Activated CD4-positive, alpha-beta T cell treated with anti-CD3 and anti-CD28 coated beads, Interleukin-2, amount 10 ng/mL, durations not matched to agents 24 days and 14 days (primary cell): Measurements from ENCODE around the gene PYROXD2. TPM values are rescaled to one million over a fixed set of nuclear protein-coding genes. Genes with fewer than 3 reads are reported as not detected.

Experiments
- DNase-seq: peaks from one replicate; pipeline ENCODE4 v3.0.0; 2022
- H3K27ac Mint-ChIP-seq: one replicate; pipeline ENCODE4 v1.8.0; 2022; ENCODE audit warnings: mild to moderate bottlenecking, mixed read lengths
- H3K27me3 Mint-ChIP-seq: one replicate; pipeline ENCODE4 v1.8.0; 2022; ENCODE audit warnings: mixed read lengths
- H3K36me3 Mint-ChIP-seq: one replicate; pipeline ENCODE4 v1.8.0; 2022; ENCODE audit warnings: low read depth, mild to moderate bottlenecking, mixed read lengths
- H3K4me1 Mint-ChIP-seq: one replicate; pipeline ENCODE4 v1.8.0; 2021; ENCODE audit warnings: mixed read lengths
- H3K4me3 Mint-ChIP-seq: one replicate; pipeline ENCODE4 v1.8.0; 2022; ENCODE audit warnings: mild to moderate bottlenecking, moderate library complexity, mixed read lengths
- H3K9me3 Mint-ChIP-seq: one replicate; pipeline ENCODE4 v1.8.0; 2021; ENCODE audit warnings: mixed read lengths
- intact Hi-C: fragments of 100-400 bp; cut with micrococcal nuclease; formaldehyde crosslinking; loops from one replicate; pipeline ENCODE4 v1.15.1; 2023
- total RNA-seq: library from RNA; stranded (reverse); gene quantifications from 2 replicates; pipeline ENCODE4 v1.2.3, GENCODE V29; 2022

Gene PYROXD2
- total RNA-seq, 1 donor from 2014 or later: 2.3 TPM

- intact Hi-C loops: no loop called here
- Mint-ChIP-seq H3K36me3 (peaks cover 28% of the 10 kb centered on the region), H3K4me1 (no peaks in the 10 kb centered on the region), H3K27ac (no peak overlapping the region), H3K4me3 (no peak overlapping the region), H3K9me3 (peaks cover 3% of the 10 kb centered on the region), H3K27me3 (no peaks in the 10 kb centered on the region)
- no peak for DNase-seq
Observed at GRCh38 chr10:98427011-98427515, 12.1 kb upstream of the PYROXD2 start.

DNA sequence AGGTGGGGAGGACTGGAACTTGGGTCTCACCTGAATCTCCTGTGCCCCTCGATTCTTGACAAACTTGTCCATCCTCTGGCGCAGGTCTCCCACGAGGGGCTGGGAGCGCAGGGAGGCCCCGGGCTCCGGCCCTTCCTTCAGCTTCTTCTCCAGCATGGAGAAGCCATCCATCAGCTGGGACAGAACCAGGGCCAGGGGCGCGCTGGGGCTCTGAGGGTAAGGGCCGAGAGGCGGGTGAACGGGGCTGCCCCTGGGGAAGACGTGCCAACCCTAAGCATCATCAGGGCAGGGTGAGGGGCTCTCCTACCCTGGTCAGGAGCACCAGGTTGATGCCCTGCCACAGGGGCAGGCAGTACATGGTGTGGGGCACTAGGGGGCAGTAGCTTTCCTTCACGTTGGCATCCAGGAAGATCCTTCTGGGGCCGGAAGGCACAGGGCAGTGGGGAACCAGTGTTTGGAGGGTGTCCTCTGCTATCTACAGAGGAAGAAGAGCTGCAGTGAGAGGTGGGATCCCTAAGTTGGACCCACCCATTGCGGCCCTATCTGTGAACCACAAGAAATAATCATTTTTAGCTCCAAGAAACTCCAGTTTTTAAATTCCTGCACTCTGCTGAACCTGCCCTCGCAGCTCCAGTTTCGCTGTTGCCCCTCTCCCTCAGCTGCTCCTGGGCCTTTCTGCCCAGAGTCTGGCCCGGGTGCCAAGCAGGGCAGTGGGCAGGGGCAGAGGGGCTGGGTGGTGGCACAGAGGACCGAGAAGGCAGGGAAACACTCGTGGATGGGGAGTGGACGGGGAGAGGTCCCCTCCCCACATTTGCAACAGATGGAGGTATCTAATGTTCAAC is 10.8 kb upstream of the PYROXD2 start:
- peak; percentile 80 for DNase-seq
- Mint-ChIP-seq H3K36me3 (peaks cover 17% of the 10 kb centered on the region), H3K9me3 (no peaks in the 10 kb centered on the region), H3K27ac (no peak overlapping the region), H3K4me1 (no peaks in the 10 kb centered on the region), H3K27me3 (no peaks in the 10 kb centered on the region), H3K4me3 (no peak overlapping the region)
- intact Hi-C loops: no loop called here

DNA sequence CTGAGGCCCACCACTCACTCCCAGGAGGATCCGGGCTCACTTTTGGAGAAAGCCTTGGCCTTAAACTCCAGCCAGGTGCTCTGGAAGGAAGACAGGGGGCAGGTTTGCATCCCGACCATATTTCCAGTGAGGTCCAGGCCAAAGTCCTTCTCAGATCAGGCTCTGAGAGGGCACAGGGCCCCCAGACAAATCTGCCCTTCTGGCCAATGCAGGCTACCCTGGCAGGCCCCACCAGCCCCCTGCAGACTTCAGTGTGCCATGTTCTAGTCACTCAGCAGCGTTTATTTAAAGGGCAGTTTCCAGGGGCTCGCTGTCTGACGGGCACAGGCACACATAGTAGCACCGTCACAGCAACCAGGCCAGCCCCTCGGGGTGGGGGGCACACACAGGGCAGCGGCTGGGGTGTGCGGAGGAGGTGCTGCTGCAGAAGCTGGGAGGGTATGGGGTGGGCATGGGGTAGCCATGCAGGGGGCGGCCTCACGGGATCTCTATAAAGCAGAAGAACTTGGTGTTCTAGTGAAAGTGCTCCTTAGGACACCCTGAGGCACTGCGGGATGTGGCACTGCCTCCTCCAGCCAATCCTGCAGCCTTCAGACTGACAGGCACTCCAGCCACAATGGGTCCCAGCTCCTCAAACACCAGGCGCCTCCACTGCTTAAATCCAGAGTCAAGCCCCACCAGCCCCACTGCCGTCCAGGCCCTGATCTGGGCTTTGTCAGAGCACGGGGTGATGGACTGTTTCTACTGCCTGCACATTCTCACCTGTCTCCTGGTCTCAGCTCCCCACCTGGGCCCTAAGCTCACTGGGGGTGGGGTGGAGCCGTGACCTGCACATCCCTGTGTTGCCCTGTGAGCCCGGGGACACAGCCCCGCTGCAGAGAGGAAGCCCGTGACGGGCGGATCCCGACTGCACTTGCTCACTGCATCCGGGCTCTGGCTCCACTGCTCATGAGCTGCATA is 9.6 kb upstream of the PYROXD2 start:
- Mint-ChIP-seq H3K9me3 (no peaks in the 10 kb centered on the region), H3K4me3 (no peak overlapping the region), H3K4me1 (no peaks in the 10 kb centered on the region), H3K27me3 (no peaks in the 10 kb centered on the region), H3K36me3 (peaks cover 14% of the 10 kb centered on the region), H3K27ac (no peak overlapping the region)
- DNase-seq: no peak
- intact Hi-C loops: no loop called here

DNA sequence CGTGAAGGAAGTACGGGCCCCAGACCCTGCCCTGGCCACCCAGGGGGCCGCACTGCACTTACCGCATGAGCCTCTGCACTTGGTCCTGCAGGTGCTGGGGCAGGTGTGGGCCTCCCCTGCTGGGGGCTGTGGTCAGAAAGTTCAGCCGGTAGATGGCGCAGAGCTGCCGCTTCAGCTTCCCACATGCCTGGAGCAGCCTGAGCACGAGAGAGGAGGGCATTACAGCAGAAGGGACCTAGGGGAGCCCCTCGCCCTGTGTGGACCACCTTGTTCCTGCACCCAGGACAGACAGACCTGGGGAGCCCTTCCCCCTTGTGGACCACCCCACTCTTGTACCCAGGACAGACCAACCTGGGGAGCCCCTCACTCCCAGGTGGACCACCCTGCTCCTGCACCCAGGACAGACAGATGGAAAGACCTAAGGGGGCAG is 8.7 kb upstream of the PYROXD2 start:
- Mint-ChIP-seq H3K27me3 (no peaks in the 10 kb centered on the region), H3K36me3 (peaks cover 19% of the 10 kb centered on the region), H3K4me1 (no peaks in the 10 kb centered on the region), H3K9me3 (no peaks in the 10 kb centered on the region), H3K4me3 (no peak overlapping the region), H3K27ac (no peak overlapping the region)
- intact Hi-C loops: no loop called here
- DNase-seq: no peak

GRCh38 chr10:98422182-98422581 is 7.2 kb upstream of the PYROXD2 start:
- intact Hi-C loops: no loop called here
- Mint-ChIP-seq H3K4me3 (no peak overlapping the region), H3K27ac (no peak overlapping the region), H3K4me1 (no peaks in the 10 kb centered on the region), H3K9me3 (no peaks in the 10 kb centered on the region), H3K36me3 (peaks cover 18% of the 10 kb centered on the region), H3K27me3 (no peaks in the 10 kb centered on the region)
- DNase-seq: no peak

- DNase-seq: no peak
- no peaks in the 10 kb centered on the region for H3K9me3 Mint-ChIP-seq
- H3K27ac Mint-ChIP-seq: no peak overlapping the region
- no peak overlapping the region for H3K4me3 Mint-ChIP-seq
- no peaks in the 10 kb centered on the region for H3K27me3 Mint-ChIP-seq
- peaks cover 18% of the 10 kb centered on the region for H3K36me3 Mint-ChIP-seq
- intact Hi-C loops: no loop called here
- H3K4me1 Mint-ChIP-seq: no peaks in the 10 kb centered on the region
Observed at GRCh38 chr10:98420786-98421185, 5.8 kb upstream of the PYROXD2 start.

DNA sequence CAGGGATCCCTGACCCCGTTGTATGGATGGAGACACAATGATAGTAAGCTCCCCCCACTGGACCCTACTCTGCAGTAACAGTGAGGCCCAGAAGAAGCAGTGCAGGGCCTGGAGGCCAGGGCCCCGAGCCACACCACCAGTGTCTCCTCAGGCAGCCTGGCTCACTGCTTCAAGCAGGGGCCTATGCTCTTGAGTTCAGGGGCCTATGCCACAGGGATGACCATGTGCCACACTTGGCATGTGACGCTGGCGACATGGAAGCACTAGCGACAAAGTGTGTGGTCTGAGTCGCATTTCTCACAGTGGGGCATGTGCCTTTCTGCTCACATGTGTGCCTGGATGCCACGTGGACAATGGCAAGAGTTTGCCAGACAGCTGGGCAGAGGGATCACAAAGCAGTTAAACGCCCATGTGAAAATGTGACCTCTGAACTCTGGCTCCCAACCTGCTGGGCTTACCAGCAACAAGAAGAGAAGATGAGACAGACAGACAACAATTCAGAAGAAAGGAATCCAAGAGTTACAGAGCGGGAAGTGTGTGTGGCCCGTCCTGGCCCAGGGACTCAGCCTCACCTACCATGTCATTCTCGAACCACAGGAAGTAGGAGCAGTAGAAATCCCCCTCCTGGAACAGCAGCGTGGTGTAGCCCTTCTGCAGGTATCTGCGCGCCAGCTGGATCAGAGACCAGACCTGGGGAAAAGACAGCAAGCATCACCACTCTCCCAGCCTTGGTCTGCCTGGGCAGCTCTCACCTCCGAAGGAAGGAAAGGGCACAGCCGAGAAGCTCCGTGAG is 4.7 kb upstream of the PYROXD2 start:
- Mint-ChIP-seq H3K36me3 (peaks cover 20% of the 10 kb centered on the region), H3K27me3 (no peaks in the 10 kb centered on the region), H3K4me3 (no peak overlapping the region), H3K27ac (no peak overlapping the region), H3K9me3 (no peaks in the 10 kb centered on the region), H3K4me1 (peaks cover 6% of the 10 kb centered on the region)
- intact Hi-C loops: no loop called here
- DNase-seq: no peak

GRCh38 chr10:98418665-98419468 is 3.9 kb upstream of the PYROXD2 start:
- H3K4me1 Mint-ChIP-seq: peaks cover 10% of the 10 kb centered on the region
- H3K36me3 Mint-ChIP-seq: peaks cover 18% of the 10 kb centered on the region
- H3K9me3 Mint-ChIP-seq: no peaks in the 10 kb centered on the region
- H3K4me3 Mint-ChIP-seq: no peak overlapping the region
- no peaks in the 10 kb centered on the region for H3K27me3 Mint-ChIP-seq
- no peak overlapping the region for H3K27ac Mint-ChIP-seq
- DNase-seq: no peak
- intact Hi-C loops: no loop called here

- H3K27ac Mint-ChIP-seq: no peak overlapping the region
- no peak overlapping the region for H3K4me3 Mint-ChIP-seq
- no peaks in the 10 kb centered on the region for H3K9me3 Mint-ChIP-seq
- no peaks in the 10 kb centered on the region for H3K27me3 Mint-ChIP-seq
- intact Hi-C loops: no loop called here
- peaks cover 16% of the 10 kb centered on the region for H3K36me3 Mint-ChIP-seq
- peaks cover 10% of the 10 kb centered on the region for H3K4me1 Mint-ChIP-seq
- DNase-seq: no peak
Observed at GRCh38 chr10:98417973-98418664, 3.1 kb upstream of the PYROXD2 start.

DNA sequence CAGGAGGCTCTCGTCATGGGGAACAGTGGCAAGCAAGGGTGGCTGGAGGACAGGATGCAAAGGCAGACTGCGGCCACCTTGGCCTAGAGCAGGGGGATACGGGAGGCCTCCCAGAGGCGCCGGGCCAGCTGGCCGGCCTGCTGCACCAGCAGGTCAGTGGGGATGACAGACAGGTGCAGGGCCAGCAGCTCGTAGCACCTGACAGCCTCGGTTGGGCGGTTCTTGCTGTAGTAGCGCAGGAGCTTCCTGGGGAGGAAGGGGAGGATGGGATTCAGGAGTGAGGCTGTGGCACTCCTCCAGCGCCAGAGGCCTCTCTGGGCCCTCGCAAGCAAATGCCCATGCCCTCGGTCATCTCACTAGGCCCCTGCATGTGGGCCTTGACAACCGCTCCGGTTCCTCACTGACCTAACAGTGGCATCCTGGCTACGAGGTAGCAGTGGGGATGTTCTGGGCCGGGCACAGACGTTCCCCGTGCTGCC is 2.5 kb upstream of the PYROXD2 start:
- intact Hi-C loops: no loop called here
- Mint-ChIP-seq H3K4me3 (no peak overlapping the region), H3K9me3 (no peaks in the 10 kb centered on the region), H3K36me3 (peaks cover 13% of the 10 kb centered on the region), H3K4me1 (peaks cover 10% of the 10 kb centered on the region), H3K27me3 (no peaks in the 10 kb centered on the region), H3K27ac (no peak overlapping the region)
- DNase-seq: no peak

- no peak for DNase-seq
- no peaks in the 10 kb centered on the region for H3K27me3 Mint-ChIP-seq
- intact Hi-C loops: no loop called here
- H3K9me3 Mint-ChIP-seq: no peaks in the 10 kb centered on the region
- H3K4me3 Mint-ChIP-seq: no peak overlapping the region
- peaks cover 10% of the 10 kb centered on the region for H3K4me1 Mint-ChIP-seq
- no peak overlapping the region for H3K27ac Mint-ChIP-seq
- peaks cover 12% of the 10 kb centered on the region for H3K36me3 Mint-ChIP-seq
Observed at GRCh38 chr10:98416606-98417388, 1.8 kb upstream of the PYROXD2 start.

DNA sequence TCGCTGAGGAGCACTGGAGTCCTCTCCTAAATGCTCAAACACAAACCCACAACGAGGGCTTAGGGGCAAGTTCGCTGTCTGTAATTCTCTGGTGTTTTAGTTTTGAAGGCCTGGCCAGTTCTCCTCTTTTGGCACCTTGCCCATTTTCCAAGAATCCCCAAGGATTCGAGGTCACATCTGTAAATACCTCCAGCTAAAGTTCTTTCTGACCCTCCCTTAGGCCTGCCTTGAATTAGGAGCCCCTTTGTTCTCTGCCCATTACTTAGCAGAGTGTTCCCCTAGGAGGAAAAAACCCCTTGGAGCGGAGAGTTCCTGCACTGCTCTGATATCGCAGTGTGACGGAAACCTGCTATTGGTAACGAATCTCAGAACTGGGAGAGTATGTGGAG is 743 bp upstream of the PYROXD2 start:
- H3K4me1 Mint-ChIP-seq: peaks cover 10% of the 10 kb centered on the region
- H3K36me3 Mint-ChIP-seq: peaks cover 12% of the 10 kb centered on the region
- H3K4me3 Mint-ChIP-seq: no peak overlapping the region
- H3K27ac Mint-ChIP-seq: no peak overlapping the region
- no peaks in the 10 kb centered on the region for H3K9me3 Mint-ChIP-seq
- intact Hi-C loops: no loop called here
- DNase-seq: no peak
- H3K27me3 Mint-ChIP-seq: no peaks in the 10 kb centered on the region
